NCI-H2227 (cell line): ENCODE results near the gene SLC25A30.
A peak's percentile ranks its signal among the peaks of the same experiment; 100 is the strongest.
"Not testable (repeated sequence)": the region's sequence is repeated elsewhere in the genome, so short reads cannot be mapped to it uniquely, and the experiment has no call there.

Experiments used
- DNase-seq: peaks from one replicate; lab custom pipeline; 2025; ENCODE audit not compliant: unreplicated experiment; lab: John Stamatoyannopoulos, UW

SLC25A30 gene

GRCh38 chr13:45433381-45433790, 15.2 kb upstream of the SLC25A30 start:
- DNase-seq = no peak

- no peak for DNase-seq
These were observed 14.7 kb upstream of the SLC25A30 start for GRCh38 chr13:45432737-45433380.

- not testable (repeated sequence) for DNase-seq
These were observed 8.1 kb upstream of the SLC25A30 start for GRCh38 chr13:45426056-45426841.

- no peak for DNase-seq
These were observed 4.6 kb upstream of the SLC25A30 start for GRCh38 chr13:45422731-45423292.

GRCh38 chr13:45419945-45420344, 1.8 kb upstream of the SLC25A30 start:
- DNase-seq = no peak

- DNase-seq = not testable (repeated sequence)
These were observed 1.2 kb upstream of the SLC25A30 start for GRCh38 chr13:45419389-45419788.

- DNase-seq = peak; percentile 11
These were observed 1.6 kb downstream of the SLC25A30 start for GRCh38 chr13:45416516-45417128.

- DNase-seq = no peak
These were observed 3.1 kb downstream of the SLC25A30 start for GRCh38 chr13:45415112-45415511.

- DNase-seq = no peak
These were observed 4.3 kb downstream of the SLC25A30 start for GRCh38 chr13:45413826-45414307.

GRCh38 chr13:45412274-45413049, 5.7 kb downstream of the SLC25A30 start:
- no peak for DNase-seq

- no peak for DNase-seq
These were observed 6.5 kb downstream of the SLC25A30 start for GRCh38 chr13:45411631-45412030.

GRCh38 chr13:45411221-45411620, 7.0 kb downstream of the SLC25A30 start:
- no peak for DNase-seq

- DNase-seq = no peak
These were observed 7.7 kb downstream of the SLC25A30 start for GRCh38 chr13:45410466-45410865.

- DNase-seq = no peak
These were observed 8.2 kb downstream of the SLC25A30 start for GRCh38 chr13:45410001-45410400.

- no peak for DNase-seq
These were observed 11.8 kb downstream of the SLC25A30 start for GRCh38 chr13:45406421-45406820.

GRCh38 chr13:45403081-45403480, 15.1 kb downstream of the SLC25A30 start:
- no peak for DNase-seq

GRCh38 chr13:45402641-45403040, 15.5 kb downstream of the SLC25A30 start:
- DNase-seq = no peak

- no peak for DNase-seq
These were observed 16.9 kb downstream of the SLC25A30 start for GRCh38 chr13:45401314-45401713.

- no peak for DNase-seq
These were observed 19.3 kb downstream of the SLC25A30 start for GRCh38 chr13:45398877-45399276.

GRCh38 chr13:45396533-45397095, 21.6 kb downstream of the SLC25A30 start:
- DNase-seq = no peak
